Activated T-cell treated with anti-CD3 and anti-CD28 coated beads, Interleukin-2, amount 50 U/mL, for 48 hours (primary cell): ENCODE results near the gene PHLDB3.
"Not testable (repeated sequence)": the region's sequence is repeated elsewhere in the genome, so short reads cannot be mapped to it uniquely, and the experiment has no call there.

ENCODE experiments used
- DNase-seq, 2 experiments: peaks; one replicate each; pipeline ENCODE4 v3.0.0-alpha.2; 2020

PHLDB3 gene

DNA sequence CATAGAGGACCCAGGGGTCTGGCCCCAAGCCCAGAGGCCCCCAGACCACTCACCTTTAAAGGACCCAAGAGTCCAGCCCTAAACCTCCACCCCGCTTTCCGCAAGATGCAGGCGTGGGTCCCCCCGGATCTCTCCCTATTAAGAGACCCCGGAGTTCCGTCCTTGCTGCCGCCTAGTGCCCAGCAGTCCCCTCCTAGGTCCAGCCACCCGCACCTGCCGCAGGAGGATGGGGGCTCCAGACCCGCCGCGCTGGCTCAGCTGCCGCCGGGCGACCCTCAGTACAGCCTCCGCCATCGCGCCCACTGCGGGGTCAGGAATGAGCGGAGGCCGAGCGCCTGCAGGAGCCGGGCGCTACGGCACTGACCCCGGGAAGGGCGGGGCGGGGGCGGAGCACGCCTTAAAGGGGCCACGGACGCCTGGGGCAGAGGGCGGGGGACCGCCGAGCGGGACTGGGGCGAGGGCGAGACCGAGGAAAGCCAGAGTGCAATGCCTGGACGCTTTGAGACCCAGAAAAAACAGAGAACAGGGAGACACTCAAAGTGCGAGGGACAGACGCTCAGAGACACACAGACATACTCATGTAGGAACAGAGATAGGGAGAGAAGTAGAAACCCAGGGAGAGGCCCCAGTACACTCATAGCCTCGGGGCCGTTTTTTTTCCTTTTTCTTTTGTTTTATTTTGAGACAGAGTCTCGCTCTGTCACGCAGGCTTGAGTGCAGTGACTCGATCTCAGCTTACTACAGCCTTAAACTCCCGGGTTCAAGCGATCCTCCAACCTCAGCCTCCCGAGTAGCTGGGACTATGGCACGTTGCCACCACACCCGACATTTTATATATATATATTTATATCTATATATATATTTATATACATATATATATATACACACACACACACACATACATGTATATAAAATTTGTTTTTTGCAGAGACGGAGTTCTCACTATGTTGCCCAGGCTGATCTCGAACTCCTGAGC lies 22.6 kb upstream of the PHLDB3 start, which contains the start of gene ETHE1:
ETHE1 (minus strand) TSS at position 318 of the 976 bp plus-strand sequence; CDS start at position 294, 24 bp downstream.
- peak; percentile 88 to 90 for DNase-seq

DNA sequence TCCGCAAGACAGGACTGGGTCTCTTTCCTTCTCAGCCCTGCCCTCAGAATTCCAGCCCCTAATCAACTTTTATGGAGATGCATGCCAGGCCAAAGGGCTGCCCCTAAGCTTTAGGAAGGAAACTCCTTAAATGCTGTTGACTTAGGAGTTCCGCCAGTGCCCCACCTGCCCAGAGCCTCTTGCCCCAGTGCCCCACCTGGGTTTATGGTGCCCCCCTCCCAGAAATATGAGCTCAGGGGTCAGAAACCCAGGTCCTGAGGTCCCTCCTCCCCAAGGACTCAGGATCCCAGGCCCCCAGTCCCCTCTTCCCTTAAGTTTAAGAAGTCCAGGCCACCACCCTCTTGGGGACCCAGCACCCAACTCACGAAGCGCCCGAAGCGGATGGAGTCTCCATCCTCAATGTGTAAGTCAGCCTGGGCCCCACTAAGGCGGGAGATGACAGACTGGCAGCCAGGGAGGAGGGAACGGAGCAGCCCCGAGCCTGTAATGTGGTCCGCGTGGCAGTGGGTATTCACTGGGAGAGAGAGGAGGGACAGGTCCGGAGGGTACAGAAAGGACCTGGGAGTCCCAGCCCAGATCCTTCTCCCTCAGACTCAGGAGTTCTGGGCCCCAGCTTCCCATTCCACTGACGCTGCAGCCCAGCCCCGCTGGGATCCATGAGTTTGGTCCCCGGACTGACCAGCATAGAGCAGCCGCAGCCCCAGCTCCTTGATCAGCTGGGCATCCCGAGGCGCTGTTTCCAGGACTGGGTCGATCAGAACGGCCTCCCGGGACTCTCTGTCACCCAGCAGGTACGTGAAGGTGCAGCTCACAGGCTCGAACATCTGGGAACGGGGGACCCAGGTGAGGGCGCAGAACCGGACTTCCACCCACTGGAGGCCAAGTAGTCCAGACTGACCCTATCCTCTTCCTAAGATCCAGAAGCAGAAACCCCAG lies 21.6 kb upstream of the PHLDB3 start:
- peak; percentile 56 to 63 for DNase-seq

DNA sequence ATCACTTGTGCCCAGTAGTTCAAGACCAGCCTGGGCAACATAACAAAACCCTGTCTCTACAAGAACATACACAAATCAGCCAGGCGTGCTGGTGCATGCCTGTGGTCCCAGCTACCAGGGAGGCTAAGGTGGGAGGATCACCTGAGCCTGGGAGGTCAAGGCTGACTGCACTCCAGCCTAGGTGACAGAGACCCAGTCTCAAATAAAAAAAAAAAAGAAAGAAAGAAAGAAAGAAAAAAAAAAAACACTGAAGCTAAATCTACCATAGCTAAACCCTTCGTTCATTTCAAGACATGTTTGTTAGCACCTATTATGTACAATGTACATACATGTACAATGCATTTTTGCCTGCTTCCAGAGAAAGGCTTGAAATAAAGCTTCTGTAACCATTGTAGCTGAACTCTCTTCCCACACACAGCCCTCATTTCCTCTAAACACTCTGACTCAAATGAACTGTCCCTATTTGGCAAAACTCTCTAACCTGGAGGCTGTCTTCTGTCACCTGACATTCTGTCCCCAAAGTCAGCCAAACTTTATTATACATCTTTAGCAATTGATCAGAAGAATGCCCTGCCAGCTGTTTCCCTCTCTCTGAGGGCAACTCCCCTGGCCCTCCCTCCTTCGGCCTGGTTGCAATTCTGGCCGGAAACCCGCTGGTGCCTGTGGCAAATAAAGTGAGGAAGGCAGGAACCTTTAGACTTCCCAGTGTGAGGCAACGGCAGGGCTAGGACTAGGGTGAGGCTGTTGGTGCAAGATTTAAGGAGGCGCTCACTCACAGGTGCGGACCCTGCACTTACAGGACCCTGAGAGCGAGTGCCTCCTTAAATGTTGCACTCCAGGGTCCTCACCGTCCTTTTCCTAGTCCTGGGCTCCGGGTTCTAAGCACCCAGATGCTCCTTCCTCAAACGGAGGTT lies 20.6 kb upstream of the PHLDB3 start:
- peak; percentile 67 to 68 for DNase-seq

GRCh38 chr19:43523696-43524095 lies 19.1 kb upstream of the PHLDB3 start:
- DNase-seq, result not testable (repeated sequence)

- DNase-seq, result no peak
These were observed 18.4 kb upstream of the PHLDB3 start for GRCh38 chr19:43522929-43523328.

- peak; percentile 80 to 84 for DNase-seq
These were observed 15.0 kb upstream of the PHLDB3 start for GRCh38 chr19:43519436-43520088.

- no peak for DNase-seq
These were observed 13.5 kb upstream of the PHLDB3 start for GRCh38 chr19:43518051-43518450.

DNA sequence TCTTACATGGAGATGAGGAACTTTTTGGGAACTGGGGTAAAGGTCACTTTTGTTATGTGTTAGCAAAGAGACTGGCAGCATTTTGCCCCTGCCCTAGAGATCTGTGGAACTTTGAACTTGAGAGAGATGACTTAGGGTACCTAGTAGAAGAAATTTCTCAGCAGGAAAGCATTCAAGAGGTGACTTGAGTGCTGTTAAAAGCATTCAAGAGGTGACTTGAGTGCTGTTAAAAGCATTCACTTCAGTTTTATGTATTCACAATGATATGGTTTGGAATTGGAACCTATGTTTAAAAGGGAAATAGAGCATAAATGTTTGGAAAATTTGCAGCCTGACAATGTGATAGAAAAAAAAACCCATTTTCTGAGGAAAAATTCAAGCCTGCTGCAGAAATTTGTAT lies 7.9 kb upstream of the PHLDB3 start:
- DNase-seq, result not testable (repeated sequence)

- no peak for DNase-seq
These were observed 6.8 kb upstream of the PHLDB3 start for GRCh38 chr19:43511324-43511723.

DNA sequence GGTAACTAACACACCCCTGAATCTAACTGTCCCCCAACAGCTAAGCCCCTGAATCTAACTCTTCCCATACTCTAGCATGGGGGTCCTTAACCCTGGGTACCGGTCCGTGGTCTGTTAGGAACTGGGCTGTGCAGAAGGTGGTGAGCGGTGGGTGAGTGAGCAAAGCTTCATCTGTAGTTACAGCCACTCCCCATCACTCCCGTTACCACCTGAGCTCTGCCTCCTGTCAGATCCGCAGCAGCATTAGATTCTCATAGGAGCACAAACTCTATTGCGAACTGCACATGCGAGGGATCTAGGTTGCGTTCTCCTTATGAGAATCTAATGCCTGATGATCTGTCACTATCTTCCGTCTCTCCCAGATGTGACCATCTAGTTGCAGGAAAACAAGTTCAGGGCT lies 6.2 kb upstream of the PHLDB3 start:
- DNase-seq, result no peak

GRCh38 chr19:43507880-43508279 lies 3.3 kb upstream of the PHLDB3 start:
- DNase-seq, result no peak

GRCh38 chr19:43506629-43507028 lies 2.1 kb upstream of the PHLDB3 start:
- DNase-seq, result no peak

- DNase-seq, result no peak
These were observed 1.4 kb upstream of the PHLDB3 start for GRCh38 chr19:43505941-43506340.

GRCh38 chr19:43505186-43505456 lies 575 bp upstream of the PHLDB3 start:
- DNase-seq, result no peak

- peak; percentile 99 to 100 for DNase-seq
These were observed 783 bp downstream of the PHLDB3 start for GRCh38 chr19:43503501-43504425.

GRCh38 chr19:43502419-43502976 lies 2.0 kb downstream of the PHLDB3 start:
- no peak for DNase-seq

- no peak for DNase-seq
These were observed 2.7 kb downstream of the PHLDB3 start for GRCh38 chr19:43501661-43502418.

DNA sequence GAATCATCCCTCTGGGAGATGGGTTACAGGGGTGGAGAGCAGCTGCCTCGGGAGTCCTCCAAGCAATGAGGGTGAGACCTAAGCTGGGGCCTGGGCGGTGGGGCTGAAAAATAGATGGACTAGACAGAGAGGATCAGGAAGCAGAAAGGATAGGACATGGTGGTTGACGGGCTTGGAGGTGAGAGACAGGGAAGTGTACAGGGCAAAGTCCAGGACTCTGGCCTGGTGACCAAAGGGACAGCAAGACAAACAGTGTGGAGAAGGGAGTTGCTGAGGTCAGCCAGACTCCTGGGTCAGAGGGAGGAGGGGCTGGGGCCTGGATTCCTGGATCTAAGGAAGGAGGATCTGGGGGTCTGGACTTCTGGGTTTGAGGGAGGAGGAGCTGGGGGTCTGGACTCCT lies 5.5 kb downstream of the PHLDB3 start:
- no peak for DNase-seq

GRCh38 chr19:43498233-43498842 lies 6.2 kb downstream of the PHLDB3 start:
- DNase-seq, result no peak
